ENCODE data around the gene KPNA1. TPM values are rescaled to one million over a fixed set of nuclear protein-coding genes. Genes with fewer than 3 reads are reported as not detected.

KPNA1 gene
- total and polyA plus RNA-seq, 2 experiments from 2014 or later = 19.8 to 30.1 TPM

DNA sequence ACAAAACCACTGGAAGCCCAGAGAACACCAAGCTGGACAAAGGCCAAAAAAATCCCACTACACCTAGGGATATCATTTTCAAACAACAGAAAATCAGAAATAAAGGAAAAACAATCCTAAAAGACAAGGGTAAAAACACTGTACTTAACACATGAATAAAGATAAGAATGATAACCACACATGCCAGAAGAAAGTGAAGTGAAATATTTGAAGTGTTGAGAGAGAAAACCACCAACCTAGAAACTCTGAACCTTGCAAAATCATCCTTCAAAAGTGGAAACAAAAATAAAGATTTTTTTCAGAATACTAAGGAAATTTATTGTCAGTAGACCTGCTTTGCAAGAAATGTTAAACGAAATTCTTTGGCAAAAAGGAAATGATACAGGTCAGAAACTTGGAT, 45.1 kb downstream of the KPNA1 start (continued):
- TF ChIP-seq, protein P1, sequence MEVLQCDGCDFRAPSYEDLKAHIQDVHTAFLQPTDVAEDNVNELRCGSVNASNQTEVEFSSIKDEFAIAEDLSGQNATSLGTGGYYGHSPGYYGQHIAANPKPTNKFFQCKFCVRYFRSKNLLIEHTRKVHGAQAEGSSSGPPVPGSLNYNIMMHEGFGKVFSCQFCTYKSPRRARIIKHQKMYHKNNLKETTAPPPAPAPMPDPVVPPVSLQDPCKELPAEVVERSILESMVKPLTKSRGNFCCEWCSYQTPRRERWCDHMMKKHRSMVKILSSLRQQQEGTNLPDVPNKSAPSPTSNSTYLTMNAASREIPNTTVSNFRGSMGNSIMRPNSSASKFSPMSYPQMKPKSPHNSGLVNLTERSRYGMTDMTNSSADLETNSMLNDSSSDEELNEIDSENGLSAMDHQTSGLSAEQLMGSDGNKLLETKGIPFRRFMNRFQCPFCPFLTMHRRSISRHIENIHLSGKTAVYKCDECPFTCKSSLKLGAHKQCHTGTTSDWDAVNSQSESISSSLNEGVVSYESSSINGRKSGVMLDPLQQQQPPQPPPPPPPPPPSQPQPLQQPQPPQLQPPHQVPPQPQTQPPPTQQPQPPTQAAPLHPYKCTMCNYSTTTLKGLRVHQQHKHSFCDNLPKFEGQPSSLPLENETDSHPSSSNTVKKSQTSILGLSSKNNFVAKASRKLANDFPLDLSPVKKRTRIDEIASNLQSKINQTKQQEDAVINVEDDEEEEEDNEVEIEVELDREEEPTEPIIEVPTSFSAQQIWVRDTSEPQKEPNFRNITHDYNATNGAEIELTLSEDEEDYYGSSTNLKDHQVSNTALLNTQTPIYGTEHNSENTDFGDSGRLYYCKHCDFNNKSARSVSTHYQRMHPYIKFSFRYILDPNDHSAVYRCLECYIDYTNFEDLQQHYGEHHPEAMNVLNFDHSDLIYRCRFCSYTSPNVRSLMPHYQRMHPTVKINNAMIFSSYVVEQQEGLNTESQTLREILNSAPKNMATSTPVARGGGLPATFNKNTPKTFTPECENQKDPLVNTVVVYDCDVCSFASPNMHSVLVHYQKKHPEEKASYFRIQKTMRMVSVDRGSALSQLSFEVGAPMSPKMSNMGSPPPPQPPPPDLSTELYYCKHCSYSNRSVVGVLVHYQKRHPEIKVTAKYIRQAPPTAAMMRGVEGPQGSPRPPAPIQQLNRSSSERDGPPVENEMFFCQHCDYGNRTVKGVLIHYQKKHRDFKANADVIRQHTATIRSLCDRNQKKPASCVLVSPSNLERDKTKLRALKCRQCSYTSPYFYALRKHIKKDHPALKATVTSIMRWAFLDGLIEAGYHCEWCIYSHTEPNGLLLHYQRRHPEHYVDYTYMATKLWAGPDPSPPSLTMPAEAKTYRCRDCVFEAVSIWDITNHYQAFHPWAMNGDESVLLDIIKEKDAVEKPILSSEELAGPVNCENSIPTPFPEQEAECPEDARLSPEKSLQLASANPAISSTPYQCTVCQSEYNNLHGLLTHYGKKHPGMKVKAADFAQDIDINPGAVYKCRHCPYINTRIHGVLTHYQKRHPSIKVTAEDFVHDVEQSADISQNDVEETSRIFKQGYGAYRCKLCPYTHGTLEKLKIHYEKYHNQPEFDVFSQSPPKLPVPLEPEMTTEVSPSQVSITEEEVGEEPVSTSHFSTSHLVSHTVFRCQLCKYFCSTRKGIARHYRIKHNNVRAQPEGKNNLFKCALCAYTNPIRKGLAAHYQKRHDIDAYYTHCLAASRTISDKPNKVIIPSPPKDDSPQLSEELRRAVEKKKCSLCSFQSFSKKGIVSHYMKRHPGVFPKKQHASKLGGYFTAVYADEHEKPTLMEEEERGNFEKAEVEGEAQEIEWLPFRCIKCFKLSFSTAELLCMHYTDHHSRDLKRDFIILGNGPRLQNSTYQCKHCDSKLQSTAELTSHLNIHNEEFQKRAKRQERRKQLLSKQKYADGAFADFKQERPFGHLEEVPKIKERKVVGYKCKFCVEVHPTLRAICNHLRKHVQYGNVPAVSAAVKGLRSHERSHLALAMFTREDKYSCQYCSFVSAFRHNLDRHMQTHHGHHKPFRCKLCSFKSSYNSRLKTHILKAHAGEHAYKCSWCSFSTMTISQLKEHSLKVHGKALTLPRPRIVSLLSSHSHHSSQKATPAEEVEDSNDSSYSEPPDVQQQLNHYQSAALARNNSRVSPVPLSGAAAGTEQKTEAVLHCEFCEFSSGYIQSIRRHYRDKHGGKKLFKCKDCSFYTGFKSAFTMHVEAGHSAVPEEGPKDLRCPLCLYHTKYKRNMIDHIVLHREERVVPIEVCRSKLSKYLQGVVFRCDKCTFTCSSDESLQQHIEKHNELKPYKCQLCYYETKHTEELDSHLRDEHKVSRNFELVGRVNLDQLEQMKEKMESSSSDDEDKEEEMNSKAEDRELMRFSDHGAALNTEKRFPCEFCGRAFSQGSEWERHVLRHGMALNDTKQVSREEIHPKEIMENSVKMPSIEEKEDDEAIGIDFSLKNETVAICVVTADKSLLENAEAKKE (CRISPR knock-in tag; IDR thresholded peaks at IDR 0.05) = no peak
- TF ChIP-seq ZNF114 (CRISPR knock-in tag; IDR thresholded peaks at IDR 0.05) = no peak

DNA sequence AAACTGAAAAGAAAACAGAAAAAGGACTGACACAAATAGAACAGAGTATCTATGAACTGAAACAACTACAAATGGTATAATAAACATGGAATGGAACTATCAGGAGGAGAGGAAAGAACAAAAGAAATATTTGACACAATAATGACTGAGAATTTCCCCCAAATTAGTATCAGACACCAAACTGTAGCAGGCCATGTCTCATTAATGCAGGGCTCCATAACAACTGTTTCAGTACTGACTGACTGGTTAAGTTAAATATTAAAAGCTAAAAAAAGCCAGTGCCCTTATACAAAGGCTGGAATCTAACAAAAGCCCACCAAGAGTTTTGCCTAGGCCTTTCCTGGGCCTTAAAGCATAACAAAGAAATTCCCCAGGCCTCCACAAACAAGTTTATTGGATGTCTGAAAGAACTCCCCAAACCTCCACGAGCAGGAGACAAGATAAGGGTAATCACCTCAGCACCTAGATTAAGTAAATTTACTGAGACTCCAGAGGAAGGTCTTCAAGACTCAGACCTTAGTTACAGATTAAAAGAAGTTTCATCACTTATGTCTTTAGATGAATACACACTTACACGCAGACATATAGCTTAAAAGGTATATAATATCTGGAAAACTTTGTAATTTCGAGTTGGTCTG, 45.7 kb downstream of the KPNA1 start:
- TF ChIP-seq EZH2 (IDR thresholded peaks at IDR 0.05; ENCODE audit: low read depth, unreplicated experiment) (no peak), CREB1 (CRISPR knock-in tag; IDR thresholded peaks at IDR 0.05; ENCODE audit: low read depth) (no peak), STAT1 (IDR thresholded peaks at IDR 0.05; ENCODE audit: unreplicated experiment) (no peak), POLR2AphosphoS5 (IDR thresholded peaks at IDR 0.05; ENCODE audit: low read depth) (no peak), NANOG (IDR thresholded peaks at IDR 0.05; ENCODE audit: borderline replicate concordance) (no peak), ZNF114 (CRISPR knock-in tag; IDR thresholded peaks at IDR 0.05) (no peak), ZNF331 (CRISPR knock-in tag; IDR thresholded peaks at IDR 0.05; ENCODE audit: low read depth) (no peak)
- Mint-ChIP-seq H3K4me1 (peaks cover 46% of the 10 kb centered on the region), H3K4me3 (peak overlapping the region; percentile 43), H3K27ac (no peak overlapping the region), H3K36me3 (ENCODE audit: low read depth) (peaks cover 16% of the 10 kb centered on the region; the same call in 2 of the 3 replicates), H3K9me3 (no peaks in the 10 kb centered on the region), H3K27me3 (ENCODE audit: insufficient read depth, low read depth, poor library complexity) (no peaks in the 10 kb centered on the region)
- Histone ChIP-seq H3K27me3 (ENCODE audit: insufficient read depth) (no peaks in the 10 kb centered on the region), H4K20me1 (replicated peaks; ENCODE audit: insufficient read depth) (peaks cover 35% of the 10 kb centered on the region), H3K4me2 (peak overlapping the region; percentile 63), H3K4me1 (ENCODE audit: insufficient read depth) (peaks cover 50% of the 10 kb centered on the region), H3F3A (replicated peaks; ENCODE audit: low read depth) (no peaks in the 10 kb centered on the region), H3K36me3 (ENCODE audit: insufficient read depth) (peaks cover 4% of the 10 kb centered on the region), H3K79me2 (replicated peaks; ENCODE audit: insufficient read depth) (peaks cover 65% of the 10 kb centered on the region), H2AFZ (no peak overlapping the region), H3K4me3 (peak overlapping the region; percentile 33), H3K9me2 (ENCODE audit: insufficient read depth) (no peaks in the 10 kb centered on the region), H3K27ac (ENCODE audit: low read depth) (peak overlapping the region; percentile 66)
- peak; percentile 96 for ATAC-seq
- peak; percentile 77 for DNase-seq (ENCODE audit: low spot score)

Data from GM23338 (cell line).